B cell (primary cell): ENCODE data around the gene EIF1AX. TPM values are rescaled to one million over a fixed set of nuclear protein-coding genes. Genes with fewer than 3 reads are reported as not detected.

Experiments
- ATAC-seq: fragments of 200-7000 bp; cut with Tn5 transposase; one replicate; pipeline ENCODE4 v1.10.0; 2021; ENCODE audit warnings: low read depth, mild to moderate bottlenecking, moderate number of reproducible peaks, moderate library complexity
- CTCF ChIA-PET: fragments of 350-600 bp; sonication (Branson Sonifier 250); formaldehyde crosslinking; loops from one replicate; lab custom pipeline; 2021; ENCODE audit warnings: antibody characterized with exemption, inconsistent platforms; lab: Charles Lee
- POLR2A ChIA-PET: fragments of 350-600 bp; sonication (Branson Sonifier 250); formaldehyde crosslinking; loops from one replicate; lab custom pipeline; 2021; ENCODE audit warnings: antibody characterized with exemption; lab: Charles Lee
- DNase-seq: peaks from one replicate; pipeline ENCODE4 v3.0.0; 2013
- H2AFZ ChIP-seq: 2 replicates; pipeline ENCODE4 v1.6.1; 2012; ENCODE audit warnings: mild to moderate bottlenecking, low read depth, low read length; ENCODE audit not compliant: insufficient read depth, poor library complexity, severe bottlenecking
- H3K27ac ChIP-seq, 2 donors: 1 replicate in 1 of 2; 2 replicates in 1 of 2; pipeline ENCODE4 v1.5.1; 2012 to 2013; ENCODE audit warnings: low read length in 2 of 2, mild to moderate bottlenecking in 2 of 2, moderate library complexity in 1 of 2
- H3K27me3 ChIP-seq, 4 experiments: fragments of 200-600 bp in 1 of 4; sonication (generic) in 1 of 4; replicated peaks in 1 of 4; 1 replicate in 2 of 4; 2 replicates in 2 of 4; pipeline versions ENCODE4 v1.6.1 to v1.7.0; 2013 to 2016; ENCODE audit warnings: low read length in 3 of 4, mild to moderate bottlenecking in 2 of 4, mixed read lengths in 1 of 4, moderate library complexity in 1 of 4; ENCODE audit not compliant: insufficient read depth in 4 of 4, control insufficient read depth in 3 of 4; ENCODE audit errors: control extremely low read depth in 1 of 4
- H3K36me3 ChIP-seq, 2 experiments: replicated peaks in 1 of 2; 1 replicate in 1 of 2; 2 replicates in 1 of 2; pipeline versions ENCODE4 v1.6.1 to v1.7.1; 2013; ENCODE audit warnings: low read length in 1 of 2; ENCODE audit not compliant: insufficient read depth in 2 of 2, control insufficient read depth in 1 of 2; ENCODE audit errors: control extremely low read depth in 1 of 2, extremely low read depth in 1 of 2
- H3K4me1 ChIP-seq, 2 donors: fragments of 200-600 bp in 1 of 2; sonication (generic) in 1 of 2; 1 replicate in 1 of 2; 2 replicates in 1 of 2; pipeline versions ENCODE4 v1.5.1 to v1.6.1; 2013 to 2017; ENCODE audit warnings: low read length in 2 of 2; ENCODE audit not compliant: control insufficient read depth in 2 of 2, insufficient read depth in 2 of 2
- H3K4me2 ChIP-seq: replicated peaks from 2 replicates; pipeline ENCODE3; 2012; ENCODE audit warnings: mild to moderate bottlenecking, low read depth, low read length; ENCODE audit not compliant: poor library complexity, severe bottlenecking
- H3K4me3 ChIP-seq, 5 experiments: fragments of 200-600 bp in 1 of 5; sonication (generic) in 1 of 5; 1 replicate in 3 of 5; 2 replicates in 2 of 5; pipeline versions ENCODE4 v1.5.1 to v1.7.0; 2011 to 2016; ENCODE audit warnings: low read length in 4 of 5, mild to moderate bottlenecking in 4 of 5, low read depth in 2 of 5, control low read depth in 1 of 5, moderate library complexity in 1 of 5; ENCODE audit not compliant: insufficient read depth in 1 of 5; ENCODE audit errors: control extremely low read depth in 1 of 5, extremely low read depth in 1 of 5
- H3K79me2 ChIP-seq: fragments of 200-600 bp; sonication (generic); one replicate; pipeline ENCODE4 v1.6.0; 2016; ENCODE audit warnings: low read length; ENCODE audit not compliant: control insufficient read depth, insufficient read depth
- H3K9ac ChIP-seq: fragments of 200-600 bp; sonication (generic); 2 replicates; pipeline ENCODE4 v1.6.1; 2017; ENCODE audit warnings: mild to moderate bottlenecking, low read length, moderate library complexity
- H3K9me3 ChIP-seq, 3 donors: one replicate each; pipeline versions ENCODE4 v1.6.1 to v1.7.1; 2013; ENCODE audit warnings: low read length in 2 of 3; ENCODE audit not compliant: control insufficient read depth in 2 of 3, insufficient read depth in 1 of 3; ENCODE audit errors: control extremely low read depth in 1 of 3
- H4K20me1 ChIP-seq: 2 replicates; pipeline ENCODE4 v1.6.0; 2012; ENCODE audit warnings: mild to moderate bottlenecking, low read length; ENCODE audit not compliant: insufficient read depth, control insufficient read depth, poor library complexity, severe bottlenecking
- H3K27ac Mint-ChIP-seq: one replicate; pipeline ENCODE4 v1.8.0; 2021; ENCODE audit warnings: mixed read lengths
- H3K27me3 Mint-ChIP-seq: one replicate; pipeline ENCODE4 v1.8.0; 2021; ENCODE audit warnings: mixed read lengths
- H3K4me1 Mint-ChIP-seq: one replicate; pipeline ENCODE4 v1.8.0; 2021; ENCODE audit warnings: mixed read lengths
- H3K4me3 Mint-ChIP-seq: one replicate; pipeline ENCODE4 v1.8.0; 2021; ENCODE audit warnings: mixed read lengths
- H3K9me3 Mint-ChIP-seq: one replicate; pipeline ENCODE4 v1.8.0; 2022; ENCODE audit warnings: mixed read lengths; ENCODE audit not compliant: insufficient read depth
- CTCF ChIP-seq: fragments of 200-600 bp; IDR thresholded peaks from one replicate; pipeline ENCODE4 v1.8.0; 2022; ENCODE audit warnings: antibody characterized with exemption, mild to moderate bottlenecking
- EZH2 ChIP-seq: IDR thresholded peaks from 2 replicates; pipeline ENCODE4 v1.6.1; 2012; ENCODE audit warnings: borderline replicate concordance, low read depth, mild to moderate bottlenecking, moderate library complexity, low read length; ENCODE audit not compliant: insufficient read depth, poor library complexity, severe bottlenecking
- WGBS: methylation state at CpG from one replicate; pipeline ENCODE4 v1.1.5; 2013; ENCODE audit warnings: missing lambda C conversion rate; ENCODE audit not compliant: insufficient coverage; 5-methylcytosine and 5-hydroxymethylcytosine counted together
- intact Hi-C: fragments of 100-400 bp; cut with micrococcal nuclease; formaldehyde crosslinking; loops from one replicate; pipeline ENCODE4 v1.10.0; 2022
- polyA plus RNA-seq: library from polyadenylated mRNA; depleted of rRNA; stranded (reverse); fragments of >200 nt; gene quantifications from 2 replicates; pipeline ENCODE4 v1.2.3, GENCODE V29; 2012
- total RNA-seq, 2 donors: library from RNA; stranded (reverse); fragments of 120-200 nt in 1 of 2; gene quantifications; 1 replicate in 1 of 2; 2 replicates in 1 of 2; pipeline versions ENCODE4 v1.2.3 to v1.2.4, GENCODE V29; 2013 to 2022

EIF1AX gene
- total and polyA plus RNA-seq, 2 donors (not counting 1 experiment from before 2014, with no cell fraction given): 15.6 to 39.3 TPM

DNA sequence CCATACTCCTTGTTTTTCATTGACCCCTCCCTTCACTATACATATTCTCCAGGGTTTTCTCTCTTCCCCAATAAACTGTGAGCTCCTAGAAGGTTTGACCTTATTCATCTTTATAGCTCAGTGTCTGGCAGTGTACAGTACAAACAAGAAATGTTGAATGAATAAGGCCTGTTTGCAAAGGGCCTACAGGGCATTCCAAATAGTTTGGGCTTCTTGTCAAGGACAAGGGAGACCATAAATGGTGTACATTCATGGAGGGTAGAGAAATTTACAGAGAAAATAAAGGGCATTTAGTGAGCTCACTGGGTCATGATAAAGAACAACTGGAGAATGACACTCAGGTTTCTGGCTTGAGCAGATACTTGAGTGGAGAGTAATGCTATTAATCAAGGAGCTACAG lies 47.5 kb upstream of the EIF1AX start:
- H3K9ac ChIP-seq: no peak overlapping the region
- H4K20me1 ChIP-seq: no peaks in the 10 kb centered on the region
- Mint-ChIP-seq H3K27ac (no peak overlapping the region), H3K4me3 (no peak overlapping the region), H3K4me1 (no peaks in the 10 kb centered on the region), H3K27me3 (no peaks in the 10 kb centered on the region), H3K9me3 (no peaks in the 10 kb centered on the region)
- peaks cover 0 to 16% of the 10 kb centered on the region in 2 experiments for H3K36me3 ChIP-seq
- POLR2A ChIA-PET: no interaction called here
- H3K4me2 ChIP-seq: no peak overlapping the region
- TF ChIP-seq CTCF: no peak
- DNase-seq (no peak), ATAC-seq (no peak)
- intact Hi-C loops: loop anchor here (5.0 kb wide), 1 partner anchor 253 kb away; no protein-coding TSS in a partner anchor
- no peak overlapping the region for H3K4me3 ChIP-seq
- H3K79me2 ChIP-seq: no peaks in the 10 kb centered on the region
- no peaks in the 10 kb centered on the region for H3K9me3 ChIP-seq
- no peaks in the 10 kb centered on the region for H3K4me1 ChIP-seq
- no peaks in the 10 kb centered on the region for H3K27me3 ChIP-seq
- no peak overlapping the region for H2AFZ ChIP-seq
- CTCF ChIA-PET: interaction anchor here (0.6 kb wide), 1 partner anchor 240 kb away, joined by 3 read pairs; no protein-coding TSS in a partner anchor
- H3K27ac ChIP-seq: no peak overlapping the region

DNA sequence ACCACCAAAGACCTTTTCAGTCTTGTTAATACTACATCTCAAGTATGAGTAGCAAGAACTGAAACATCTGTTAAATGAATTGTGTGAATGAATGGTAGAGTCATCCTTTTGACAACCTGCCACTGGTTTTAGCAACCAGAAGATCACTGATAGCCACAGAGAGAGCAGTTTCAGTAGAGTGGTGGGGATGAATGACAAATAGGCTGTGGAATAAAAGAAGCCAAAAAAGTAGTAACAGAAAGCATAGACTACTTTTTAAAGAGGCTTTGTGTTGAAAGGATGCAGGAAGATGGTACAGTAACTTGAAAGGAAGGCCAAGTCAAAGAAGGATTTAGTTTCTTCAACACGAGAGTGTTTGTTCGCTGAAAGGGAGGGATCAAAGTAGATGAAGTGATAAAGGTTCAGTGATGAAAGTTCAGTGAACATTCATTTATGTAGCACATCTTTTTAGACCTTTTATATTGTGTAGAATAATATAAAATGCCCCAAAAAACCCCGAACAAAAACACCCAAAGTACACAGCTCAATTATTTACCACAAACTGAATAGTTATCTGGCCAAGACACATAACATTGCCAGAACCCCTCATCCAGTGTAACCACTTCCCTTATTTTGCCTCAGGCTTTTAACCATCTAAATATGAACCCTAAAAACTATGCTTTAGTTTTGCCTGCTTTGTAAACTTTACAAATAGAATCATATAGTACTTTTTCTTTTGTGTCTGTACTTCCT lies 40.1 kb upstream of the EIF1AX start:
- TF ChIP-seq EZH2 (no peak), CTCF (no peak)
- no peak overlapping the region for H3K9ac ChIP-seq
- POLR2A ChIA-PET: no interaction called here
- H4K20me1 ChIP-seq: no peaks in the 10 kb centered on the region
- H3K4me2 ChIP-seq: no peak overlapping the region
- peak overlapping the region in 1 of 2 donors; percentile 26 for H3K27ac ChIP-seq
- peak overlapping the region; percentile 50 for H3K27ac Mint-ChIP-seq
- ATAC-seq: no peak
- intact Hi-C loops: no loop called here
- no peaks in the 10 kb centered on the region for H3K27me3 ChIP-seq
- H3K4me1 ChIP-seq: no peaks in the 10 kb centered on the region
- no peak overlapping the region for H3K4me3 ChIP-seq
- H3K9me3 ChIP-seq: no peaks in the 10 kb centered on the region
- no peaks in the 10 kb centered on the region for H3K27me3 Mint-ChIP-seq
- H3K79me2 ChIP-seq: no peaks in the 10 kb centered on the region
- peaks cover 0 to 17% of the 10 kb centered on the region in 2 experiments for H3K36me3 ChIP-seq
- no CpG with 5 or more reads among the region's 3 CpGs for WGBS
- no peak for DNase-seq
- no peaks in the 10 kb centered on the region for H3K9me3 Mint-ChIP-seq
- CTCF ChIA-PET: no interaction called here
- H3K4me1 Mint-ChIP-seq: peaks cover 13% of the 10 kb centered on the region
- H2AFZ ChIP-seq: no peak overlapping the region
- no peak overlapping the region for H3K4me3 Mint-ChIP-seq
